Small intestine (tissue), 7 donors: ENCODE data around the gene SNTG2. TPM values are rescaled to one million over a fixed set of nuclear protein-coding genes. Genes with fewer than 3 reads are reported as not detected.

Experiments used
- DNase-seq, 2 donors: peaks; one replicate each; pipeline versions ENCODE4 v3.0.0 to v3.0.0-alpha.2; 2013
- FAIRE-seq: peaks from 2 replicates; lab custom pipeline; 2012; peaks lifted over from hg19 to GRCh38; lab: Jason Lieb, UNC
- H3K27ac ChIP-seq, 3 donors: one replicate each; pipeline ENCODE4 v1.5.1; 2013; ENCODE audit warnings: low read length in 2 of 3, mild to moderate bottlenecking in 2 of 3, control low read depth in 1 of 3, inconsistent platforms in 1 of 3, low read depth in 1 of 3, moderate library complexity in 1 of 3
- H3K27me3 ChIP-seq, 3 donors: one replicate each; pipeline ENCODE4 v1.6.1; 2013; ENCODE audit warnings: low read length in 3 of 3, inconsistent platforms in 1 of 3; ENCODE audit not compliant: control insufficient read depth in 3 of 3, insufficient read depth in 3 of 3
- H3K36me3 ChIP-seq, 3 donors: one replicate each; pipeline ENCODE4 v1.6.1; 2013; ENCODE audit warnings: low read length in 3 of 3, inconsistent platforms in 1 of 3, low read depth in 1 of 3, mild to moderate bottlenecking in 1 of 3, moderate library complexity in 1 of 3; ENCODE audit not compliant: control insufficient read depth in 3 of 3, insufficient read depth in 2 of 3
- H3K4me1 ChIP-seq, 3 donors: one replicate each; pipeline ENCODE4 v1.6.1; 2013; ENCODE audit warnings: low read length in 2 of 3, inconsistent platforms in 1 of 3, low read depth in 1 of 3, mild to moderate bottlenecking in 1 of 3, moderate library complexity in 1 of 3; ENCODE audit not compliant: control insufficient read depth in 3 of 3, insufficient read depth in 2 of 3
- H3K4me3 ChIP-seq, 3 donors: one replicate each; pipeline ENCODE4 v1.5.1; 2013; ENCODE audit warnings: low read length in 3 of 3, control low read depth in 1 of 3, inconsistent platforms in 1 of 3, low read depth in 1 of 3, mild to moderate bottlenecking in 1 of 3, moderate library complexity in 1 of 3
- H3K9me3 ChIP-seq, 2 donors: one replicate each; pipeline ENCODE4 v1.6.1; 2013; ENCODE audit warnings: low read depth in 1 of 2, low read length in 1 of 2; ENCODE audit not compliant: control insufficient read depth in 2 of 2, insufficient read depth in 1 of 2
- WGBS, 3 donors: extraction: QIAGEN DNeasy Blood & Tissue Kit; methylation state at CpG; one replicate each; pipeline ENCODE4 v1.1.7; 2013; 5-methylcytosine and 5-hydroxymethylcytosine counted together
- polyA plus RNA-seq, 4 donors: library from polyadenylated mRNA; stranded (reverse) in 3 of 4; unstranded in 1 of 4; fragments of 200-250 nt in 3 of 4; fragments of 120-200 nt in 1 of 4; gene quantifications; one replicate each; pipeline versions ENCODE4 v1.2.1 to v1.2.3, GENCODE V29; 2013
- donor health status: healthy with polysubstance abuse.
- donor health status: control.
- donor health status: control.
- donor health status: Bipolar disorder and iron deficiency.
- donor health status: healthy.

SNTG2 gene
- polyA plus RNA-seq, 4 donors: 0.25 to 1.1 (median 0.54) TPM; not detected in 1

- no peaks in the 10 kb centered on the region for H3K4me1 ChIP-seq
- FAIRE-seq: no peak
Observed at GRCh38 chr2:1300284-1300683, 349.6 kb downstream of the SNTG2 start.

GRCh38 chr2:1301056-1301455 is 350.4 kb downstream of the SNTG2 start:
- WGBS, 3 donors: 89 to 93% (median 92%) methylated on average over 5 of the region's 5 CpGs
- DNase-seq: no peak

More at GRCh38 chr2:1300284-1300683, 349.6 kb downstream of the SNTG2 start:
- H3K27me3 ChIP-seq: no peaks in the 10 kb centered on the region
- H3K4me3 ChIP-seq: no peak overlapping the region
- no peaks in the 10 kb centered on the region for H3K9me3 ChIP-seq
- WGBS, 3 donors: 85 to 90% (median 86%) methylated on average over 9 of the region's 9 CpGs
- H3K27ac ChIP-seq: no peak overlapping the region
- no peak for DNase-seq
- H3K36me3 ChIP-seq: no peaks in the 10 kb centered on the region

GRCh38 chr2:1305342-1306013 is 354.8 kb downstream of the SNTG2 start:
- no peak for DNase-seq
- Histone ChIP-seq H3K27ac (no peak overlapping the region), H3K9me3 (no peaks in the 10 kb centered on the region), H3K36me3 (no peaks in the 10 kb centered on the region), H3K27me3 (no peaks in the 10 kb centered on the region), H3K4me3 (no peak overlapping the region), H3K4me1 (no peaks in the 10 kb centered on the region)
- no peak for FAIRE-seq
- 61 to 73% (median 65%) methylated on average over 4 of the region's 4 CpGs for whole genome bisulfite sequencing, 3 donors

More at GRCh38 chr2:1301056-1301455, 350.4 kb downstream of the SNTG2 start:
- Histone ChIP-seq H3K27ac (no peak overlapping the region), H3K36me3 (no peaks in the 10 kb centered on the region), H3K9me3 (no peaks in the 10 kb centered on the region), H3K4me3 (no peak overlapping the region), H3K27me3 (no peaks in the 10 kb centered on the region), H3K4me1 (no peaks in the 10 kb centered on the region)
- no peak for FAIRE-seq

- H3K4me1 ChIP-seq: no peaks in the 10 kb centered on the region
- 87 to 88% (median 87%) methylated on average over 13 of the region's 13 CpGs for WGBS, 3 donors
- H3K27me3 ChIP-seq: no peaks in the 10 kb centered on the region
- H3K9me3 ChIP-seq: no peaks in the 10 kb centered on the region
- no peak overlapping the region for H3K27ac ChIP-seq
- FAIRE-seq: no peak
- no peaks in the 10 kb centered on the region for H3K36me3 ChIP-seq
- H3K4me3 ChIP-seq: no peak overlapping the region
- no peak for DNase-seq
Observed at GRCh38 chr2:1306014-1306686, 355.5 kb downstream of the SNTG2 start.

- WGBS, 3 donors: 92 to 95% (median 94%) methylated on average over 17 of the region's 17 CpGs
- no peak overlapping the region for H3K4me3 ChIP-seq
- no peaks in the 10 kb centered on the region for H3K27me3 ChIP-seq
- no peak overlapping the region for H3K27ac ChIP-seq
- no peak for DNase-seq
- H3K9me3 ChIP-seq: no peaks in the 10 kb centered on the region
- FAIRE-seq: no peak
- no peaks in the 10 kb centered on the region for H3K4me1 ChIP-seq
- no peaks in the 10 kb centered on the region for H3K36me3 ChIP-seq
Observed at GRCh38 chr2:1306687-1307516, 356.3 kb downstream of the SNTG2 start.

- H3K4me3 ChIP-seq: no peak overlapping the region
- FAIRE-seq (no peak), DNase-seq (no peak)
- H3K27me3 ChIP-seq: no peaks in the 10 kb centered on the region
- 90 to 96% (median 94%) methylated on average over 23 of the region's 23 CpGs for WGBS, 3 donors
- H3K4me1 ChIP-seq: no peaks in the 10 kb centered on the region
- no peaks in the 10 kb centered on the region for H3K36me3 ChIP-seq
- H3K9me3 ChIP-seq: no peaks in the 10 kb centered on the region
- H3K27ac ChIP-seq: no peak overlapping the region
Observed at GRCh38 chr2:1307670-1308069, 357.0 kb downstream of the SNTG2 start.

- no peak overlapping the region for H3K27ac ChIP-seq
- DNase-seq (no peak), FAIRE-seq (no peak)
- 90 to 93% (median 92%) methylated on average over 8 of the region's 8 CpGs for WGBS, 3 donors
- H3K4me1 ChIP-seq: no peaks in the 10 kb centered on the region
- H3K9me3 ChIP-seq: no peaks in the 10 kb centered on the region
- H3K4me3 ChIP-seq: no peak overlapping the region
- H3K27me3 ChIP-seq: no peaks in the 10 kb centered on the region
- no peaks in the 10 kb centered on the region for H3K36me3 ChIP-seq
Observed at GRCh38 chr2:1308678-1309077, 358.0 kb downstream of the SNTG2 start.

GRCh38 chr2:1309507-1309906 is 358.9 kb downstream of the SNTG2 start:
- Histone ChIP-seq H3K27ac (no peak overlapping the region), H3K9me3 (no peaks in the 10 kb centered on the region), H3K36me3 (no peaks in the 10 kb centered on the region), H3K27me3 (no peaks in the 10 kb centered on the region), H3K4me1 (no peaks in the 10 kb centered on the region), H3K4me3 (no peak overlapping the region)
- no peak for DNase-seq
- no peak for FAIRE-seq
- 80 to 89% (median 88%) methylated on average over 3 of the region's 3 CpGs for WGBS, 3 donors
